Stimulated activated CD8-positive, alpha-beta memory T cell treated with anti-CD3 and anti-CD28 coated beads, Interleukin-15, amount 100 ng/mL, for 1 hour (primary cell): Measurements from ENCODE around the gene HIC1.

ENCODE experiments used
- DNase-seq: peaks from one replicate; pipeline ENCODE4 v3.0.0-alpha.2; 2020; ENCODE audit warnings: low read depth

HIC1 gene

GRCh38 chr17:2102931-2103809 is 48.3 kb downstream of the HIC1 start:
- DNase-seq, result no peak

DNA sequence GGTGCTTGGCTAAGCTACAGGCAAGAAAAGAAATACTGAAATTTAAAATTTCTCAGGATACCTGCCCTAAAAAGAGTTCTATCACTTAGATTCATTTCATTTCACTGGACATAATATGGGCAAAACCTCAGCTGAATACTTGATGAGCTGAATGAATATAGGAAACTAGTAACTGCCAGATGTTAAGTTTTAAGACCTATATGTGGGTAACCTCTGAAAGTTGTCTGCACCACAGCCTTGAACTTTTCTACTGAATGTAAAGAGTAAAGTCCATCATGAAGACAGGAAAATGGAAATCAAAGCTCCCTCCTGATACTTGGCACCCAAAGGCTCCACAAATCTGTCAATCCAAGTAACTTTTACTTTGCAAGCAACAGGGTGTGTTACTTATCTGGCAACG is 50.8 kb downstream of the HIC1 start:
- no peak for DNase-seq

DNA sequence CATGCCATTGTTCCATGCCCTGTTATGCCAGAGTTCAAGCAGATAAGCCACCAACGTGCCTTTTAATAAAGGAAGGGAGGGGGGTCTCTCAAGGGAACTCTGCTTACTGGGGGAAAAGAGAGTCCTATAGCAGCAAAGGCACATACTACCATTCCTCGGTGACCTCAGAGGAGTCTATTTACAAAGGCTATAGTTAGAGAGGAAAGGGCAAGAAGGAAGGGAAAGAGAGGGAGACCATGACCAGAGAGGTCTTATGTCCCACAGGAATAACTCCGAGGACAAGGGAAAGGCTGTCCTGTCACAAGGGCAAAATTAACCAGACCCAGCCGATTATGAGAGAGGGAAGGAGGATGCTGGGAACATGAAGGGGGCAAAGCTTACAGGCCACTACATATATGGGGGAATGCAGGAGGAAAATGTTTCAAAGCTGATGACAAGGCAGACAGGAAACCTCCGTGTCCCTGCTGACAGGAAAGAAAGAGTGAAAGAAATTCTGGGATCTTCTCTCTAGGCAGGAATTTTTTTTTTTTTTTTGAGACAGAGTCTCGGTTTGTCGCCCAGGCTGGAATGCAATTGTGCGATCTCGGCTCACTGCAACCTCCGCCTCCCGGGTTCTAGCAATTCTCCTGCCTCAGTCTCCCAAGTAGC is 51.5 kb downstream of the HIC1 start:
- no peak for DNase-seq

DNA sequence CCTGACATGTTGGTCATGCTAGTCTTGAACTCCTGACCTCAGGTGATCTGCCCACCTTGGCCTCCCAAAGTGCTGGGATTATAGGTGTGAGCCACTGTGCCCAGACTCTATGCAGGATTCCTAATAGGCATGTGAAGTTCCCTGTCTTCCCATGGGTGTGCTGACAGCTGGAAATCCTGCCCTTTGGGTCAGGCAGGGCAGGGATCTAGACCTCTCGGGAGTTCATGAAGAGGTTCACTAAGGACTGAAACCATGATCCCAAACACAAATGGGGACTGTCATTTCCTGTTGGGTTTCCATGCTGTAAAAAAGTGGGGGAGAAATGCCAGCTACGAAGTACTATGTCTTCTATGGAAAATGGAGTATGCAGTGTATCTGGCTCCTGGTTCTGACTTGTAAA is 52.1 kb downstream of the HIC1 start:
- DNase-seq, result no peak

GRCh38 chr17:2107506-2107905 is 52.6 kb downstream of the HIC1 start:
- DNase-seq, result no peak

DNA sequence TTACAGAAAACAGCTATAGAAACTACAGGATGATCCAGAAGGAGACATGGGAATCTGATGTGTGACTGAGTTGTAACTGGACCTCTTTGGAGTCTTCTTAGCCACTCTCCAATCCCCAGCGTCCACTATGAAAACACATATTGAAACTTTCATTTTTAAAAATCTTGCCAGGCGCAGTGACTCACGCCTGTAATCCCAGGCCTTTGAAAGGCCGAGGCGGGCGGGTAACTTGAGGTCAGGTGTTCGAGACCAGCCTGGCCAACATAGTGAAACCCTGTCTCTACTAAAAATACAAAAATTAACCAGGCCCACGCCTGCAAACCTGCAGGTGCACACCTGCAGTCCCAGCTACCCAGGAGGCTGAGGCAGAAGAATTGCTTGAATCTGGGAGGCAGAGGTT is 53.3 kb downstream of the HIC1 start:
- DNase-seq, result no peak

DNA sequence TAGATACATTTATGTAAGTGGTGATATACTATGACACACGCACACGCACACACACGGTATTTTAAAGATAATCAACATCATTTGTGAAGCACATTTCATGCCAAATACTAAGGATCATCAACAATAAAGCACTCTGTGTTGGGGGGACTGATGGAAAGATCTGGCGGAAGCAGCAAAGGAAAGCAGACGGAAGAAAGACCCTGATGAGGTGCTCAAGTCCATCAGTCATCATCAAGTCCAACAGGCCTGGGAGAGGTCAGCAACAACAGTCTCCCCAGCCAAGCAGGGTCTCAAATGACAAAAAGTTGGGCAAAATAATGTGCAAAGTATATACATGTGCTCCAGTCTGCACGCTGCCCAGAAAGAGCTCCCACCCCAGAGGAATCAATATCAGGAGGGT is 55.5 kb downstream of the HIC1 start:
- no peak for DNase-seq

GRCh38 chr17:2111691-2112090 is 56.8 kb downstream of the HIC1 start:
- DNase-seq, result no peak
